H1 (cell line): Measurements from ENCODE around the gene STXBP5. TPM values are rescaled to one million over a fixed set of nuclear protein-coding genes. Genes with fewer than 3 reads are reported as not detected.

Experiments used
- CTCF ChIA-PET: fragments of 300-600 bp; sonication (Branson Sonifier 250); formaldehyde crosslinking; loops from one replicate; lab custom pipeline; 2021; ENCODE audit not compliant: partially characterized antibody; lab: Charles Lee
- POLR2A ChIA-PET: fragments of 300-600 bp; sonication (Branson Sonifier 250); formaldehyde crosslinking; loops from one replicate; lab custom pipeline; 2021; ENCODE audit warnings: inconsistent platforms; ENCODE audit not compliant: partially characterized antibody; lab: Charles Lee
- DNase-seq, 2 experiments: peaks; one replicate each; pipeline versions ENCODE4 v3.0.0 to v3.0.0-alpha.2; 2010 to 2022; ENCODE audit warnings: low spot score in 2 of 2, low read depth in 1 of 2, mixed read lengths in 1 of 2
- FAIRE-seq: peaks from 2 replicates; lab custom pipeline; 2011; peaks lifted over from hg19 to GRCh38; lab: Jason Lieb, UNC
- H2AFZ ChIP-seq: 2 replicates; pipeline ENCODE4 v1.8.1; 2012; ENCODE audit warnings: low read length, inconsistent platforms
- H2AK5ac ChIP-seq: 2 replicates; pipeline ENCODE4 v1.6.1; 2013; ENCODE audit warnings: low read depth, low read length
- H2BK120ac ChIP-seq: replicated peaks from 2 replicates; pipeline ENCODE3; 2013; ENCODE audit warnings: low read depth, low read length, inconsistent platforms
- H2BK12ac ChIP-seq: 2 replicates; pipeline ENCODE4 v1.6.1; 2013; ENCODE audit warnings: low read depth, low read length
- H2BK15ac ChIP-seq: 2 replicates; pipeline ENCODE4 v1.6.1; 2013; ENCODE audit warnings: low read length
- H2BK20ac ChIP-seq: 2 replicates; pipeline ENCODE4 v1.6.1; 2013; ENCODE audit warnings: low read length
- H2BK5ac ChIP-seq: 2 replicates; pipeline ENCODE4 v1.6.1; 2013; ENCODE audit warnings: low read depth, low read length
- H3K14ac ChIP-seq: 2 replicates; pipeline ENCODE4 v1.6.1; 2013; ENCODE audit warnings: inconsistent platforms; ENCODE audit not compliant: insufficient read length
- H3K18ac ChIP-seq: 2 replicates; pipeline ENCODE4 v1.6.1; 2013; ENCODE audit warnings: low read length; ENCODE audit errors: extremely low read depth
- H3K23ac ChIP-seq: 2 replicates; pipeline ENCODE4 v1.6.1; 2013; ENCODE audit warnings: inconsistent platforms; ENCODE audit not compliant: insufficient read length
- H3K23me2 ChIP-seq: 2 replicates; pipeline ENCODE4 v1.6.1; 2013; ENCODE audit warnings: low read depth, low read length
- H3K27ac ChIP-seq: 2 replicates; pipeline ENCODE4 v1.6.1; 2011; ENCODE audit warnings: low read depth, low read length, inconsistent platforms
- H3K27me3 ChIP-seq, 4 experiments: replicated peaks in 1 of 4; 1 replicate in 1 of 4; 2 replicates in 3 of 4; pipeline versions ENCODE4 v1.6.1 to v1.8.1; 2011 to 2013; ENCODE audit warnings: low read length in 3 of 4, mild to moderate bottlenecking in 3 of 4, inconsistent platforms in 2 of 4, mixed read lengths in 2 of 4, moderate library complexity in 1 of 4; ENCODE audit not compliant: control insufficient read depth in 3 of 4, insufficient read depth in 3 of 4; ENCODE audit errors: extremely low read depth in 1 of 4
- H3K36me3 ChIP-seq, 4 experiments: 2 replicates each; pipeline versions ENCODE4 v1.6.1 to v1.8.1; 2011 to 2013; ENCODE audit warnings: mild to moderate bottlenecking in 4 of 4, low read length in 3 of 4, moderate library complexity in 2 of 4, control low read depth in 1 of 4, inconsistent platforms in 1 of 4; ENCODE audit not compliant: insufficient read depth in 4 of 4, control insufficient read depth in 2 of 4
- H3K4ac ChIP-seq: replicated peaks from 2 replicates; pipeline ENCODE3; 2013; ENCODE audit warnings: low read length, low read depth, mixed read lengths, inconsistent platforms; ENCODE audit not compliant: insufficient read length
- H3K4me1 ChIP-seq, 4 experiments: replicated peaks in 1 of 4; 1 replicate in 1 of 4; 2 replicates in 3 of 4; pipeline versions ENCODE4 v1.6.1 to v1.8.1; 2011 to 2013; ENCODE audit warnings: low read length in 3 of 4, inconsistent platforms in 2 of 4, mixed read lengths in 1 of 4; ENCODE audit not compliant: insufficient read depth in 4 of 4, control insufficient read depth in 3 of 4
- H3K4me2 ChIP-seq, 2 experiments: 2 replicates each; pipeline versions ENCODE4 v1.6.1 to v1.8.1; 2011 to 2013; ENCODE audit warnings: low read depth in 2 of 2, low read length in 2 of 2, control low read depth in 1 of 2, inconsistent platforms in 1 of 2, mild to moderate bottlenecking in 1 of 2; ENCODE audit not compliant: insufficient read depth in 1 of 2
- H3K4me3 ChIP-seq, 4 experiments: fragments of 200-600, 300-600 bp in 1 of 4; sonication (generic), shearing (Covaris generic), sonication (Bioruptor Twin) in 1 of 4; 2 replicates each; pipeline versions ENCODE4 v1.5.1 to v1.8.1; 2011 to 2016; ENCODE audit warnings: low read length in 4 of 4, low read depth in 3 of 4, control low read depth in 2 of 4, inconsistent platforms in 2 of 4, mild to moderate bottlenecking in 2 of 4, mixed read lengths in 1 of 4, moderate library complexity in 1 of 4; ENCODE audit not compliant: insufficient read depth in 2 of 4; ENCODE audit errors: extremely low read depth in 1 of 4
- H3K56ac ChIP-seq: replicated peaks from 2 replicates; pipeline ENCODE3; 2013; ENCODE audit warnings: low read depth, mild to moderate bottlenecking, mixed read lengths, low read length, inconsistent platforms; ENCODE audit not compliant: insufficient read length
- H3K79me1 ChIP-seq: 2 replicates; pipeline ENCODE4 v1.6.1; 2013; ENCODE audit warnings: low read depth, low read length, control low read depth
- H3K79me2 ChIP-seq, 2 experiments: 2 replicates each; pipeline versions ENCODE4 v1.6.1 to v1.8.1; 2012 to 2013; ENCODE audit warnings: low read length in 2 of 2, mild to moderate bottlenecking in 2 of 2, inconsistent platforms in 1 of 2; ENCODE audit not compliant: insufficient read depth in 2 of 2, control insufficient read depth in 1 of 2
- H3K9ac ChIP-seq, 4 experiments: replicated peaks in 1 of 4; 1 replicate in 1 of 4; 2 replicates in 3 of 4; pipeline versions ENCODE4 v1.6.1 to v1.8.1; 2011 to 2013; ENCODE audit warnings: low read depth in 3 of 4, low read length in 3 of 4, control low read depth in 2 of 4, mild to moderate bottlenecking in 2 of 4, moderate library complexity in 2 of 4, inconsistent platforms in 1 of 4; ENCODE audit errors: extremely low read depth in 1 of 4
- H3K9me3 ChIP-seq, 2 experiments: 2 replicates each; pipeline versions ENCODE4 v1.6.1 to v1.8.1; 2012 to 2013; ENCODE audit warnings: mild to moderate bottlenecking in 2 of 2, moderate library complexity in 2 of 2, control low read depth in 1 of 2, inconsistent platforms in 1 of 2, low read depth in 1 of 2, low read length in 1 of 2, mixed read lengths in 1 of 2; ENCODE audit not compliant: insufficient read depth in 2 of 2
- H4K20me1 ChIP-seq, 2 experiments: replicated peaks in 1 of 2; 2 replicates each; pipeline versions ENCODE3 to v1.8.1; 2011 to 2013; ENCODE audit warnings: inconsistent platforms in 2 of 2, low read length in 2 of 2, mild to moderate bottlenecking in 1 of 2; ENCODE audit not compliant: insufficient read depth in 2 of 2, control insufficient read depth in 1 of 2
- H4K5ac ChIP-seq: 2 replicates; pipeline ENCODE4 v1.6.1; 2013; ENCODE audit warnings: low read length, low read depth, mixed read lengths, inconsistent platforms; ENCODE audit not compliant: insufficient read length
- H4K8ac ChIP-seq: 2 replicates; pipeline ENCODE4 v1.8.0; 2013; ENCODE audit warnings: mild to moderate bottlenecking, moderate library complexity, low read length, inconsistent platforms; ENCODE audit not compliant: insufficient read depth; ENCODE audit errors: extremely low read depth
- H4K91ac ChIP-seq: replicated peaks from 2 replicates; pipeline ENCODE3; 2013; ENCODE audit warnings: low read length, mixed read lengths, inconsistent platforms; ENCODE audit not compliant: insufficient read length
- EP300 ChIP-seq, 2 experiments: IDR thresholded peaks; 1 replicate in 1 of 2; 2 replicates in 1 of 2; pipeline ENCODE4 v1.6.1; 2011 to 2012; ENCODE audit warnings: low read depth in 2 of 2, low read length in 2 of 2, mild to moderate bottlenecking in 2 of 2, borderline replicate concordance in 1 of 2, inconsistent platforms in 1 of 2, moderate library complexity in 1 of 2
- POLR2A ChIP-seq, 2 experiments: IDR thresholded peaks; 1 replicate in 1 of 2; 2 replicates in 1 of 2; pipeline ENCODE4 v1.6.1; 2011; ENCODE audit warnings: low read depth in 2 of 2, low read length in 2 of 2, mild to moderate bottlenecking in 2 of 2; ENCODE audit errors: control extremely low read depth in 1 of 2
- POLR2AphosphoS5 ChIP-seq: IDR thresholded peaks from 2 replicates; pipeline ENCODE4 v1.6.1; 2011; ENCODE audit warnings: low read depth, low read length
- SIN3A ChIP-seq, 2 experiments: IDR thresholded peaks in 1 of 2; conservative IDR thresholded peaks in 1 of 2; 2 replicates each; pipeline ENCODE4 v1.6.1; 2011 to 2012; ENCODE audit warnings: low read length in 2 of 2, improper control_type of control experiment in 1 of 2, low read depth in 1 of 2, mild to moderate bottlenecking in 1 of 2
- SP1 ChIP-seq: IDR thresholded peaks from 2 replicates; pipeline ENCODE4 v1.6.1; 2011; ENCODE audit warnings: low read depth, low read length
- TEAD4 ChIP-seq: IDR thresholded peaks from 2 replicates; pipeline ENCODE4 v1.6.1; 2012; ENCODE audit warnings: low read depth, low read length, inconsistent platforms, mixed read lengths
- WGBS, 2 experiments: shearing (Covaris generic) in 1 of 2; methylation state at CpG; one replicate each; pipeline versions ENCODE4 v1.1.6 to v1.1.7; 2013 to 2015; ENCODE audit warnings: low lambda C conversion rate in 2 of 2, mixed read lengths in 2 of 2, inconsistent platforms in 1 of 2, low coverage in 1 of 2, missing lambda C conversion rate in 1 of 2; ENCODE audit not compliant: insufficient replicate concordance in 2 of 2, insufficient coverage in 1 of 2, insufficient read length in 1 of 2; ENCODE audit errors: extremely low coverage in 1 of 2, missing lambda C conversion rate in 1 of 2; 5-methylcytosine and 5-hydroxymethylcytosine counted together
- polyA plus RNA-seq, 7 experiments: library from polyadenylated mRNA; depleted of rRNA in 3 of 7; stranded (reverse) in 5 of 7; unstranded in 2 of 7; fragments of >200 nt in 5 of 7; fragments of 200-250 nt in 2 of 7; gene quantifications; 1 replicate in 5 of 7; 2 replicates in 1 of 7; 4 replicates in 1 of 7; pipeline versions ENCODE4 v1.2.1 to v1.2.3, GENCODE V29; 2011 to 2013; ENCODE audit warnings: missing spikeins in 2 of 7, mixed read lengths in 2 of 7
- total RNA-seq: library from RNA; stranded (reverse); fragmentation: NEBNext Ultra II Directional; extraction: Animal tissue kit (Norgen Biotek cat#: 25700); gene quantifications from 2 replicates; pipeline ENCODE4 v1.2.1, GENCODE V29; 2021

STXBP5 gene
- total and polyA plus RNA-seq, 2 of the 8 experiments (the other 6 are each of a cell fraction or from before 2014, with no cell fraction given) = 2.7 to 10.8 TPM

GRCh38 chr6:147325557-147325956 is 121.3 kb downstream of the STXBP5 start:
- CTCF ChIA-PET = no interaction called here
- WGBS, 2 experiments = 84% methylated on average over 1 of the region's 1 CpG; no CpG with 5 or more reads in 1 of the 2 experiments
- TF ChIP-seq EP300 (IDR thresholded peaks at IDR 0.05; ENCODE audit: borderline replicate concordance in 1 of 2, low read depth in 2 of 2, low read length in 2 of 2) (no peak), TEAD4 (no peak), POLR2AphosphoS5 (no peak), POLR2A (IDR thresholded peaks at IDR 0.05; ENCODE audit: control extremely low read depth in 1 of 2, low read depth in 2 of 2, low read length in 2 of 2) (no peak), SP1 (no peak), SIN3A (conservative IDR thresholded peaks at IDR 0.05 in 1 of 2, IDR thresholded peaks at IDR 0.05 in 1 of 2; ENCODE audit: low read depth in 1 of 2, low read length in 2 of 2) (no peak)

More at GRCh38 chr6:147325557-147325956, 121.3 kb downstream of the STXBP5 start:
- Histone ChIP-seq H2AFZ (no peak overlapping the region), H3K18ac (no peak overlapping the region), H4K5ac (no peak overlapping the region), H3K4me1 (no peaks in the 10 kb centered on the region), H3K4me2 (no peak overlapping the region), H3K79me2 (no peaks in the 10 kb centered on the region), H3K27me3 (no peaks in the 10 kb centered on the region), H2BK120ac (no peak overlapping the region), H3K9ac (no peak overlapping the region), H2AK5ac (no peak overlapping the region), H3K4ac (no peak overlapping the region), H3K14ac (no peak overlapping the region), H2BK20ac (no peak overlapping the region), H3K36me3 (no peaks in the 10 kb centered on the region; a peak in 1 of 8 replicates), H4K20me1 (no peaks in the 10 kb centered on the region), H2BK12ac (no peak overlapping the region), H4K91ac (no peak overlapping the region), H3K56ac (no peak overlapping the region), H3K23ac (no peak overlapping the region), H3K23me2 (no peaks in the 10 kb centered on the region), H2BK15ac (no peak overlapping the region), H4K8ac (no peak overlapping the region), H3K79me1 (no peaks in the 10 kb centered on the region), H3K27ac (no peak overlapping the region), H3K4me3 (no peak overlapping the region), H3K9me3 (no peaks in the 10 kb centered on the region), H2BK5ac (no peak overlapping the region)
- POLR2A ChIA-PET = no interaction called here
- FAIRE-seq = no peak
- DNase-seq = no peak
